HCT116 (cell line): ENCODE measurements around the gene CACNG8. TPM values are rescaled to one million over a fixed set of nuclear protein-coding genes. Genes with fewer than 3 reads are reported as not detected.

Experiments used
- ATAC-seq: fragments of 200-7000 bp; cut with Tn5 transposase; 2 replicates; pipeline ENCODE4 v1.9.1; 2020; ENCODE audit warnings: mild to moderate bottlenecking, moderate library complexity
- BruUV-seq: library from RNA; stranded (reverse); fragments of 400-500 nt; replicated peaks from 2 replicates; lab custom pipeline; 2021; lab: Mats Ljungman, UMichigan
- CTCF ChIA-PET: fragments of 300-600 bp; sonication (Branson Sonifier 250); formaldehyde crosslinking; loops from one replicate; lab custom pipeline; 2021; ENCODE audit warnings: antibody characterized with exemption; lab: Charles Lee
- POLR2A ChIA-PET: fragments of 300-600, 350-600 bp; sonication (Branson Sonifier 250); formaldehyde crosslinking; loops from one replicate; lab custom pipeline; 2021; ENCODE audit warnings: antibody characterized with exemption; lab: Charles Lee
- RAD21 ChIA-PET, 2 experiments: fragments of 300-600 bp; sonication (Branson Sonifier 250); formaldehyde crosslinking; loops; one replicate each; lab custom pipeline; 2023; ENCODE audit warnings: low total read pairs in 2 of 2; ENCODE audit not compliant: uncharacterized antibody in 2 of 2, unreplicated experiment in 2 of 2, low non-redundant PET in 1 of 2; lab: Charles Lee
- DNase-seq: peaks from one replicate; pipeline ENCODE4 v3.0.0-alpha.2; 2010; ENCODE audit warnings: low read depth, low spot score
- H2AFZ ChIP-seq: fragments of 200-600 bp; shearing (Covaris generic), sonication (generic); 2 replicates; pipeline ENCODE4 v1.6.1; 2017; ENCODE audit warnings: low read depth, mixed run types, mixed read lengths, antibody characterized with exemption, low read length; ENCODE audit not compliant: poor library complexity, severe bottlenecking
- H3K27ac ChIP-seq: 2 replicates; pipeline ENCODE4 v1.5.1; 2012; ENCODE audit warnings: low read depth, low read length
- H3K27me3 ChIP-seq: fragments of 200-600 bp; sonication (generic); 2 replicates; pipeline ENCODE4 v1.6.1; 2016; ENCODE audit warnings: mixed run types, low read length, mixed read lengths; ENCODE audit not compliant: insufficient read depth
- H3K36me3 ChIP-seq, 2 experiments: fragments of 200-500 bp in 1 of 2; fragments of 200-600 bp in 1 of 2; sonication (Bioruptor generic) in 1 of 2; sonication (generic) in 1 of 2; 2 replicates each; pipeline versions ENCODE4 v1.5.1 to v1.6.1; 2014 to 2016; ENCODE audit warnings: low read length in 2 of 2, inconsistent platforms in 1 of 2, mixed read lengths in 1 of 2, mixed run types in 1 of 2; ENCODE audit not compliant: insufficient read depth in 2 of 2, control insufficient read depth in 1 of 2
- H3K4me1 ChIP-seq, 2 experiments: fragments of 200-600 bp in 1 of 2; sonication (generic) in 1 of 2; 2 replicates each; pipeline versions ENCODE4 v1.5.1 to v1.6.1; 2012 to 2017; ENCODE audit warnings: low read length in 2 of 2, inconsistent platforms in 1 of 2, mild to moderate bottlenecking in 1 of 2, mixed read lengths in 1 of 2, mixed run types in 1 of 2, moderate library complexity in 1 of 2; ENCODE audit not compliant: insufficient read depth in 2 of 2, control insufficient read depth in 1 of 2
- H3K4me2 ChIP-seq: fragments of 200-600 bp; sonication (generic); 2 replicates; pipeline ENCODE4 v1.6.1; 2017; ENCODE audit warnings: mixed run types, low read length, mixed read lengths
- H3K4me3 ChIP-seq, 2 experiments: fragments of 200-600 bp in 1 of 2; sonication (generic) in 1 of 2; replicated peaks in 1 of 2; 2 replicates each; pipeline ENCODE4 v1.5.1; 2011 to 2016; ENCODE audit warnings: low read length in 2 of 2, control low read depth in 1 of 2, low read depth in 1 of 2, mild to moderate bottlenecking in 1 of 2, mixed read lengths in 1 of 2, mixed run types in 1 of 2
- H3K79me2 ChIP-seq: fragments of 200-600 bp; sonication (generic); 2 replicates; pipeline ENCODE4 v1.6.1; 2017; ENCODE audit warnings: mild to moderate bottlenecking, mixed run types, low read length, moderate library complexity, mixed read lengths; ENCODE audit not compliant: insufficient read depth
- H3K9ac ChIP-seq: fragments of 200-600 bp; sonication (generic); 2 replicates; pipeline ENCODE4 v1.6.1; 2016; ENCODE audit warnings: low read length, mixed read lengths
- H3K9me2 ChIP-seq: fragments of 200-600 bp; sonication (generic), shearing (Covaris generic); 2 replicates; pipeline ENCODE4 v1.6.1; 2017; ENCODE audit warnings: mixed run types, mild to moderate bottlenecking, moderate library complexity; ENCODE audit not compliant: insufficient read depth
- H3K9me3 ChIP-seq, 2 experiments: fragments of 200-500 bp in 1 of 2; fragments of 200-600 bp in 1 of 2; sonication (Bioruptor generic) in 1 of 2; sonication (generic) in 1 of 2; 2 replicates each; pipeline ENCODE4 v1.6.1; 2014 to 2017; ENCODE audit warnings: low read length in 2 of 2, mixed read lengths in 2 of 2, inconsistent platforms in 1 of 2, low read depth in 1 of 2, mild to moderate bottlenecking in 1 of 2, mixed run types in 1 of 2, moderate library complexity in 1 of 2; ENCODE audit not compliant: control insufficient read depth in 1 of 2, insufficient read depth in 1 of 2
- H4K20me1 ChIP-seq: fragments of 200-600 bp; sonication (generic), shearing (Covaris generic); 2 replicates; pipeline ENCODE4 v1.6.1; 2017; ENCODE audit warnings: mixed run types, mild to moderate bottlenecking, moderate library complexity; ENCODE audit not compliant: insufficient read depth
- EGR1 ChIP-seq: IDR thresholded peaks from 2 replicates; pipeline ENCODE4 v1.6.1; 2012; ENCODE audit warnings: low read depth
- ELF1 ChIP-seq: IDR thresholded peaks from 2 replicates; pipeline ENCODE4 v1.6.1; 2012; ENCODE audit warnings: low read depth, borderline replicate concordance
- FOSL1 ChIP-seq: IDR thresholded peaks from 2 replicates; pipeline ENCODE4 v1.6.1; 2012; ENCODE audit warnings: low read depth
- TCF7L2 ChIP-seq: IDR thresholded peaks from 2 replicates; pipeline ENCODE4 v1.7.0; 2011; ENCODE audit warnings: borderline replicate concordance, inconsistent platforms; ENCODE audit not compliant: insufficient read depth, insufficient read length; ENCODE audit errors: extremely low read depth
- YY1 ChIP-seq: IDR thresholded peaks from 2 replicates; pipeline ENCODE4 v1.6.1; 2011; ENCODE audit warnings: low read length, low read depth, moderate library complexity, mild to moderate bottlenecking; ENCODE audit not compliant: insufficient replicate concordance; ENCODE audit errors: extremely low read depth
- intact Hi-C: fragments of 100-400 bp; cut with micrococcal nuclease; formaldehyde crosslinking; loops from 2 replicates; pipeline ENCODE4 v1.10.0; 2022
- total RNA-seq: library from RNA; stranded (reverse); gene quantifications from one replicate; pipeline ENCODE4 v1.2.1, GENCODE V29; 2021; ENCODE audit not compliant: unreplicated experiment
- TF ChIP-seq, protein P1 (sequence below): IDR thresholded peaks from 2 replicates; pipeline ENCODE4 v1.6.1; 2011; ENCODE audit warnings: mild to moderate bottlenecking, low read length, moderate library complexity; ENCODE audit not compliant: insufficient replicate concordance; ENCODE audit errors: extremely low read depth
- TF ChIP-seq, protein P2 (sequence below), 3 experiments: fragments of 200-600 bp in 1 of 3; sonication (generic) in 1 of 3; IDR thresholded peaks in 2 of 3; conservative IDR thresholded peaks in 1 of 3; 2 replicates each; pipeline ENCODE4 v1.5.1; 2012 to 2017; ENCODE audit warnings: low read depth in 2 of 3, low read length in 2 of 3, antibody characterized with exemption in 1 of 3, borderline replicate concordance in 1 of 3, control low read depth in 1 of 3, mild to moderate bottlenecking in 1 of 3, mixed read lengths in 1 of 3, mixed run types in 1 of 3, moderate library complexity in 1 of 3; ENCODE audit not compliant: insufficient read depth in 1 of 3

The CACNG8 gene
- total RNA-seq, 1 experiment from 2014 or later: 0.93 TPM

DNA sequence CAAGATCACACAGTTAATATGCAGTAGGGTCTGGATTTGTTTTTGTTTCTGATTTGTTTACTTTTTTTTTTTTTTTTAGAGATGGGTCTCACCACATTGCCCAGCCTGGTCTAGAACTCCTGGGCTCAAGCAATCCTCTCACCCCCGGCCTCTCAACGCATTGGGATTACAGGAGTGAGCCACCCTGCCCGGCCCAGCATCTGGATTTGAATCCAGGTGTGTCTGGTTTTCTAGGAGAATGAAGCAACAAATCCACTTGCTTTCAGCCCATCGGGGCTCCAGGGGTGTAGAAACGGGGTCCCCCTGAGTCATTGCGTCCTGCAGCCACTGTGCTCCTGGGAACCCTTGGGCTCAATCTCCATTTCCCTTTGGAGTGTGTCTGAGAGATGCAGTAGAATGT lies 6.6 kb downstream of the CACNG8 start:
- Histone ChIP-seq H3K9me3 (no peaks in the 10 kb centered on the region), H2AFZ (no peak overlapping the region), H3K4me3 (no peak overlapping the region), H3K27ac (no peak overlapping the region), H3K36me3 (no peaks in the 10 kb centered on the region), H3K27me3 (no peaks in the 10 kb centered on the region), H3K9ac (no peak overlapping the region), H3K4me1 (no peaks in the 10 kb centered on the region), H3K9me2 (no peaks in the 10 kb centered on the region), H3K4me2 (no peak overlapping the region), H4K20me1 (no peaks in the 10 kb centered on the region), H3K79me2 (no peaks in the 10 kb centered on the region)
- ChIA-PET CTCF (no interaction called here), RAD21 (no interaction called here), POLR2A (no interaction called here)
- no peak for TF ChIP-seq EGR1
- TF ChIP-seq ELF1: no peak
- TF ChIP-seq FOSL1: no peak
- TF ChIP-seq, protein P1, sequence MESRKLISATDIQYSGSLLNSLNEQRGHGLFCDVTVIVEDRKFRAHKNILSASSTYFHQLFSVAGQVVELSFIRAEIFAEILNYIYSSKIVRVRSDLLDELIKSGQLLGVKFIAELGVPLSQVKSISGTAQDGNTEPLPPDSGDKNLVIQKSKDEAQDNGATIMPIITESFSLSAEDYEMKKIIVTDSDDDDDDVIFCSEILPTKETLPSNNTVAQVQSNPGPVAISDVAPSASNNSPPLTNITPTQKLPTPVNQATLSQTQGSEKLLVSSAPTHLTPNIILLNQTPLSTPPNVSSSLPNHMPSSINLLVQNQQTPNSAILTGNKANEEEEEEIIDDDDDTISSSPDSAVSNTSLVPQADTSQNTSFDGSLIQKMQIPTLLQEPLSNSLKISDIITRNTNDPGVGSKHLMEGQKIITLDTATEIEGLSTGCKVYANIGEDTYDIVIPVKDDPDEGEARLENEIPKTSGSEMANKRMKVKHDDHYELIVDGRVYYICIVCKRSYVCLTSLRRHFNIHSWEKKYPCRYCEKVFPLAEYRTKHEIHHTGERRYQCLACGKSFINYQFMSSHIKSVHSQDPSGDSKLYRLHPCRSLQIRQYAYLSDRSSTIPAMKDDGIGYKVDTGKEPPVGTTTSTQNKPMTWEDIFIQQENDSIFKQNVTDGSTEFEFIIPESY: no peak
- TF ChIP-seq, protein P2, sequence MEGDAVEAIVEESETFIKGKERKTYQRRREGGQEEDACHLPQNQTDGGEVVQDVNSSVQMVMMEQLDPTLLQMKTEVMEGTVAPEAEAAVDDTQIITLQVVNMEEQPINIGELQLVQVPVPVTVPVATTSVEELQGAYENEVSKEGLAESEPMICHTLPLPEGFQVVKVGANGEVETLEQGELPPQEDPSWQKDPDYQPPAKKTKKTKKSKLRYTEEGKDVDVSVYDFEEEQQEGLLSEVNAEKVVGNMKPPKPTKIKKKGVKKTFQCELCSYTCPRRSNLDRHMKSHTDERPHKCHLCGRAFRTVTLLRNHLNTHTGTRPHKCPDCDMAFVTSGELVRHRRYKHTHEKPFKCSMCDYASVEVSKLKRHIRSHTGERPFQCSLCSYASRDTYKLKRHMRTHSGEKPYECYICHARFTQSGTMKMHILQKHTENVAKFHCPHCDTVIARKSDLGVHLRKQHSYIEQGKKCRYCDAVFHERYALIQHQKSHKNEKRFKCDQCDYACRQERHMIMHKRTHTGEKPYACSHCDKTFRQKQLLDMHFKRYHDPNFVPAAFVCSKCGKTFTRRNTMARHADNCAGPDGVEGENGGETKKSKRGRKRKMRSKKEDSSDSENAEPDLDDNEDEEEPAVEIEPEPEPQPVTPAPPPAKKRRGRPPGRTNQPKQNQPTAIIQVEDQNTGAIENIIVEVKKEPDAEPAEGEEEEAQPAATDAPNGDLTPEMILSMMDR (IDR thresholded peaks at IDR 0.05 in 2 of 3, conservative IDR thresholded peaks at IDR 0.05 in 1 of 3; ENCODE audit: borderline replicate concordance in 1 of 3, insufficient read depth in 1 of 3, low read depth in 2 of 3, low read length in 2 of 3): no peak
- TF ChIP-seq YY1: no peak
- no peak for TF ChIP-seq TCF7L2
- intact Hi-C loops: no loop called here
- DNase-seq (no peak), ATAC-seq (no peak)
- BruUV-seq: no TSS peak
